SU-DHL-6 (cell line): ENCODE results near the gene SKIL.

Source experiments
- EZH2phosphoT487 ChIP-seq: fragments of 200-600 bp; sonication (generic), shearing (Covaris generic); conservative IDR thresholded peaks from 2 replicates; pipeline ENCODE4 v1.6.1; 2018; ENCODE audit warnings: mild to moderate bottlenecking, antibody characterized with exemption, low read length, moderate library complexity, mixed read lengths
- TF ChIP-seq, protein P1 (sequence below): fragments of 200-600 bp; sonication (generic); IDR thresholded peaks from one replicate; pipeline ENCODE4 v1.5.1; 2017; ENCODE audit warnings: antibody characterized with exemption, mild to moderate bottlenecking, low read length, moderate library complexity; ENCODE audit not compliant: insufficient read depth, poor library complexity, severe bottlenecking

DNA sequence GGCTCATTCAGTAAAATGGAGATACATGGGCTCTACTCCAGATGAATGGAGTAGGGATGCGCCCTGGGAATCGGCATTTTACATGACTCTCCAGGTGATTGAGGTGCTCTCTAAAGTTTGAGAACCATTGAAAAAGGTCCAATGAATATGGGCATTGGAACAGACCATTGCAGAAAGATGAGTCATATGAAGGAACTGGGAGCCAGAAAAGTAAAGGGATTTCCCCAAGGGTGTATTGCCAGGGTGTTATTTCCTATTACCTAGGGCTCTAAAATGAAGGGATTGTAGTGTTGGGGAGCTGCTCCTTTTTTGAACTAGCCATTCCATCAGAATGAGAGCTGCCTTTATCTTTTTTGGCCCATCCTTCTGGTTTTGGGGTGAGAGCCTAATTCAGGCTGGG lies 82.8 kb downstream of the SKIL start:
- TF ChIP-seq, protein P1, sequence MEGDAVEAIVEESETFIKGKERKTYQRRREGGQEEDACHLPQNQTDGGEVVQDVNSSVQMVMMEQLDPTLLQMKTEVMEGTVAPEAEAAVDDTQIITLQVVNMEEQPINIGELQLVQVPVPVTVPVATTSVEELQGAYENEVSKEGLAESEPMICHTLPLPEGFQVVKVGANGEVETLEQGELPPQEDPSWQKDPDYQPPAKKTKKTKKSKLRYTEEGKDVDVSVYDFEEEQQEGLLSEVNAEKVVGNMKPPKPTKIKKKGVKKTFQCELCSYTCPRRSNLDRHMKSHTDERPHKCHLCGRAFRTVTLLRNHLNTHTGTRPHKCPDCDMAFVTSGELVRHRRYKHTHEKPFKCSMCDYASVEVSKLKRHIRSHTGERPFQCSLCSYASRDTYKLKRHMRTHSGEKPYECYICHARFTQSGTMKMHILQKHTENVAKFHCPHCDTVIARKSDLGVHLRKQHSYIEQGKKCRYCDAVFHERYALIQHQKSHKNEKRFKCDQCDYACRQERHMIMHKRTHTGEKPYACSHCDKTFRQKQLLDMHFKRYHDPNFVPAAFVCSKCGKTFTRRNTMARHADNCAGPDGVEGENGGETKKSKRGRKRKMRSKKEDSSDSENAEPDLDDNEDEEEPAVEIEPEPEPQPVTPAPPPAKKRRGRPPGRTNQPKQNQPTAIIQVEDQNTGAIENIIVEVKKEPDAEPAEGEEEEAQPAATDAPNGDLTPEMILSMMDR = no peak
- TF ChIP-seq EZH2phosphoT487 = no peak
